ENCODE results near the gene PRR9.

Gene PRR9

GRCh38 chr1:153265457-153265856 is 48.1 kb downstream of the PRR9 start:
- DNase-seq (ENCODE audit: low spot score): no peak
